Measurements from ENCODE around the gene IGLL5. TPM values are rescaled to one million over a fixed set of nuclear protein-coding genes. Genes with fewer than 3 reads are reported as not detected.

IGLL5 gene
- total and polyA plus RNA-seq, 3 donors from 2014 or later: 0.94 to 9.8 (median 1.4) TPM

DNA sequence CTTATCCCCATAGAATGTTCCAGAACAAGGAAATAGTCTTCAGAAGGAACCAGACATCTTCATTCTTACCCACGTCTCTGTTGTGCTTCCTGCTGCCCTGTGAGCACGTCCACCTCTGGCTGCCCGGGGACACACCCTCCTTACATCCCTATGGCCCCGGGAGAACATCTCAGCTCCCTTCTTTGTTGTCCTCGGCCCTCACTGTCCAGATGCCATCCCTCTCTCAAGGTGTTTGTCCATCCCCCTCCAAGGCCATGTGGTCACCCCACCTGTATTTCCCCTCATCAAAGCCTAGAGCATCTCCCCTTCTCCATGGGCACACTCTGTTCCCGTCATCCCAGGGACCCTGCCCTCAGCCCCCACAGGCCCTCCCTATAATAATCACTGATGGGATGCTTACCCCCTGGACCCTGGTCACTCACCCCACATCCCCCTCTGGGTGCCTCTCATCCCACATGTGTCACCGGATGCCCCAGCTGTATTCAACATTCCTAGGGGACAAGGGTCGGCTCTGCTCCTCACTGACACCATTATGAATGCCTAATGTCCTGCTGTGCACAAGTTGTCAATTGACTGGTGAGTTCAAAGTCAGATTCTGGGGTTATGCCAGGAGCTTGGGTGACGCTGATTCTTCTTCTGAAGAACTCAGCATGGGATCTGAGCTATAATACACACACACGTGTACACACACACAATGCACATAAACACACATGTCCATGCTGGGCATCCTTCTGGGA is 28.8 kb downstream of the IGLL5 start:
- WGBS, 2 donors: 90 to 94% methylated on average over 10 of the region's 10 CpGs
- Histone ChIP-seq H3K4me1 (no peaks in the 10 kb centered on the region), H3K4me3 (no peak overlapping the region), H3K9me3 (no peaks in the 10 kb centered on the region), H3K27me3 (no peaks in the 10 kb centered on the region), H3K27ac (no peak overlapping the region), H3K36me3 (ENCODE audit: low read depth, missing control alignments) (no peaks in the 10 kb centered on the region)
- intact Hi-C loops (cut with DNase I; ENCODE audit: low total_unique reads): no loop called here
- no peak for DNase-seq
- TF ChIP-seq, protein P1, sequence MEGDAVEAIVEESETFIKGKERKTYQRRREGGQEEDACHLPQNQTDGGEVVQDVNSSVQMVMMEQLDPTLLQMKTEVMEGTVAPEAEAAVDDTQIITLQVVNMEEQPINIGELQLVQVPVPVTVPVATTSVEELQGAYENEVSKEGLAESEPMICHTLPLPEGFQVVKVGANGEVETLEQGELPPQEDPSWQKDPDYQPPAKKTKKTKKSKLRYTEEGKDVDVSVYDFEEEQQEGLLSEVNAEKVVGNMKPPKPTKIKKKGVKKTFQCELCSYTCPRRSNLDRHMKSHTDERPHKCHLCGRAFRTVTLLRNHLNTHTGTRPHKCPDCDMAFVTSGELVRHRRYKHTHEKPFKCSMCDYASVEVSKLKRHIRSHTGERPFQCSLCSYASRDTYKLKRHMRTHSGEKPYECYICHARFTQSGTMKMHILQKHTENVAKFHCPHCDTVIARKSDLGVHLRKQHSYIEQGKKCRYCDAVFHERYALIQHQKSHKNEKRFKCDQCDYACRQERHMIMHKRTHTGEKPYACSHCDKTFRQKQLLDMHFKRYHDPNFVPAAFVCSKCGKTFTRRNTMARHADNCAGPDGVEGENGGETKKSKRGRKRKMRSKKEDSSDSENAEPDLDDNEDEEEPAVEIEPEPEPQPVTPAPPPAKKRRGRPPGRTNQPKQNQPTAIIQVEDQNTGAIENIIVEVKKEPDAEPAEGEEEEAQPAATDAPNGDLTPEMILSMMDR (IDR thresholded peaks at IDR 0.05): no peak
- TF ChIP-seq POLR2A (IDR thresholded peaks at IDR 0.05): no peak

DNA sequence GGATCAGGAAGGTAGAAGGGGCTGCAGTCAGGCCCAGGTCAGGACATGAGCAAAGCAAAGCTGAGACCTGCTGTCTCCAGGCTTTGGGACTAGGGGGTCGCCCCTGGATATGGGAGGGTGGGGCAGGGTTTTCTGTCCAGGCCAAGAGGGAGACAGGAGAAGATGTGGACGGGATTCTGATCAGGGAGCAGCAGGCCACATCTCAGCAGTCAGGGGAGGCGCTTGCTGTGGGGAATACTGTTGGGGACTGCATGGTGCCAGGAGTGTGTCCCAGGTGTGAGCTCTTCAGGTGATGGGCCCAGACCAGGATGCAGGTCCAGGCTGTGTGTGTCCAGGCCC is 29.3 kb downstream of the IGLL5 start:
- no peak overlapping the region for H3K4me3 ChIP-seq
- no peaks in the 10 kb centered on the region for H3K27me3 ChIP-seq
- TF ChIP-seq, protein P1 (IDR thresholded peaks at IDR 0.05): no peak
- TF ChIP-seq POLR2A (IDR thresholded peaks at IDR 0.05): no peak
- H3K27ac ChIP-seq: no peak overlapping the region
- H3K4me1 ChIP-seq: no peaks in the 10 kb centered on the region
- 92 to 94% methylated on average over 3 of the region's 3 CpGs for WGBS, 2 donors
- intact Hi-C loops (cut with DNase I; ENCODE audit: low total_unique reads): no loop called here
- no peaks in the 10 kb centered on the region for H3K36me3 ChIP-seq (ENCODE audit: low read depth, missing control alignments)
- no peak for DNase-seq
- no peaks in the 10 kb centered on the region for H3K9me3 ChIP-seq

DNA sequence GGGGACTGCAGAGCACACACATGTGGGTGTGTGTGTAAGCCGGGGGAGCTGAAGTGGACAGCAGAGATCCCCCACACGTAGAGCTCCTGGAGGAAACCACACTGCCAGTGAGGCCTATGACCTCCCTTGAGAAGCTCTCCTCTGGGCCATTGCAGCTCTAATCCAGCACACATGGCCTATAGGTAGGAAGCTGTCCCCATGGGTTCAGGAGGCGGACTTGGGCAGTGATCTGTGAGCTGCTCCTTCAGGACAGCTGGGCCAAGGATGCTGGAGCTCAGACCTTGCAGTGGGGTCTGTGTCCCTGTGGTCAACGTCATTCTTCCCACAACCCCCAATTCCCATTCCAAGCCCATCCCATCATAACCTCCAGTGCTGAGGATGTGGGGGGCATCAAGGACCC is 29.8 kb downstream of the IGLL5 start:
- Histone ChIP-seq H3K36me3 (ENCODE audit: low read depth, missing control alignments) (no peaks in the 10 kb centered on the region), H3K4me1 (no peaks in the 10 kb centered on the region), H3K27me3 (no peaks in the 10 kb centered on the region), H3K4me3 (no peak overlapping the region), H3K9me3 (no peaks in the 10 kb centered on the region), H3K27ac (no peak overlapping the region)
- intact Hi-C loops (cut with DNase I; ENCODE audit: low total_unique reads): no loop called here
- 93% methylated on average over 4 of the region's 4 CpGs; no CpG with 5 or more reads in 1 of the 2 donors for WGBS, 2 donors
- TF ChIP-seq, protein P1 (IDR thresholded peaks at IDR 0.05): no peak
- no peak for TF ChIP-seq POLR2A (IDR thresholded peaks at IDR 0.05)
- DNase-seq: no peak

DNA sequence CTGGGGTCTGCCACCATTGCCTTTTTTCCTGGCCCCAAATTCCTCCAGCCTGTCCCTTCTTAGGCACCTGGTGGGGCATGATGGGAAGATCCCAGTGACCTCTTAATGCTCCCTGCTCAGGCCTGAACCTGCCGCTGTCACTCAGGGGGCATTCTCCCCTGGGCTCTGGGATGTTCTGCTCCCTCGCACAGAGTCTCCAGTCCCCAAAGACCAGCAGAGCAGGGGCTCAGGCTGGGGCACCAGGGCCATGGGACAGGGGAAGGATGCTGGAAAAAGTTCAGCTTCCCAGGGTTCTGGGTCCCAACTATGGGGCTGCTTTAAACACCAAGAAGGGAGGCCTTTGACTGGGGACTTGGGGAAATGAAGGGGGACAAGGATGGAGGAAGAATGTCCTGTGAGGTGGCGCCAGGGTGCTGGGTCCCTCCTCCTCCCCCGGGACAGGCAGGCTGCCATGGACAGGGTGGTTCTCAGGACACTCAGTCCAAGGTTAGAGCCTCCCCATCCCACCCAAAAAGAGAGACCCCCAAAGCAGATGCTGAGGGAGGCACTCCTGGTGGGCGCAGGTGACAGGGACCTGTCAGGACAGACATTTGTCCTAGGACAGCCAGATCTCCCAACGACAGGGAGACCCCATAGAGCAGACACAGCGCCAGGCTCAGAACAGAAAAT is 30.8 kb downstream of the IGLL5 start:
- intact Hi-C loops (cut with DNase I; ENCODE audit: low total_unique reads): no loop called here

More for the DNA sequence above, 30.8 kb downstream of the IGLL5 start:
- TF ChIP-seq, protein P1 (IDR thresholded peaks at IDR 0.05): no peak
- no peak for TF ChIP-seq POLR2A (IDR thresholded peaks at IDR 0.05)
- H3K27ac ChIP-seq: no peak overlapping the region
- H3K4me3 ChIP-seq: no peak overlapping the region
- 87 to 91% methylated on average over 4 to 7 of the region's 7 CpGs for WGBS, 2 donors
- no peak for DNase-seq
- H3K36me3 ChIP-seq (ENCODE audit: low read depth, missing control alignments): no peaks in the 10 kb centered on the region
- H3K4me1 ChIP-seq: no peaks in the 10 kb centered on the region
- no peaks in the 10 kb centered on the region for H3K9me3 ChIP-seq
- no peaks in the 10 kb centered on the region for H3K27me3 ChIP-seq

Measured in testis (tissue), 3 donors.